Gastrocnemius medialis (tissue), 4 donors: ENCODE measurements around the gene RRBP1. TPM values are rescaled to one million over a fixed set of nuclear protein-coding genes. Genes with fewer than 3 reads are reported as not detected.

ENCODE experiments used
- ATAC-seq, 2 donors: fragments of 150-250 bp; one replicate each; pipeline ENCODE4 v1.9.1; 2016
- DNase-seq, 2 donors: peaks; one replicate each; pipeline ENCODE4 v3.0.0-alpha.2; 2019
- H3K27ac ChIP-seq, 4 donors: fragments of 200-600 bp; sonication (generic); 1 replicate in 1 of 4; 2 replicates in 3 of 4; pipeline ENCODE4 v1.5.1; 2016 to 2018; ENCODE audit warnings: mild to moderate bottlenecking in 2 of 4, moderate library complexity in 1 of 4
- H3K27me3 ChIP-seq, 3 donors: fragments of 200-600 bp; sonication (generic) in 2 of 3; 1 replicate in 1 of 3; 2 replicates in 2 of 3; pipeline versions ENCODE4 v1.5.1 to v1.6.0; 2016 to 2019; ENCODE audit warnings: mild to moderate bottlenecking in 1 of 3, moderate library complexity in 1 of 3
- H3K36me3 ChIP-seq, 2 donors: fragments of 200-600 bp; sonication (generic) in 1 of 2; one replicate each; pipeline ENCODE4 v1.5.1; 2017 to 2018
- H3K4me1 ChIP-seq, 2 donors: fragments of 200-600 bp; sonication (generic) in 1 of 2; one replicate each; pipeline ENCODE4 v1.5.1; 2016 to 2017; ENCODE audit warnings: mild to moderate bottlenecking in 2 of 2
- H3K4me3 ChIP-seq, 4 donors: fragments of 200-600 bp; sonication (generic) in 3 of 4; 1 replicate in 1 of 4; 2 replicates in 3 of 4; pipeline ENCODE4 v1.5.1; 2016 to 2019; ENCODE audit warnings: mild to moderate bottlenecking in 2 of 4
- H3K9me3 ChIP-seq, 3 donors: fragments of 200-600 bp; sonication (generic) in 2 of 3; 1 replicate in 1 of 3; 2 replicates in 2 of 3; pipeline ENCODE4 v1.5.1; 2016 to 2019
- POLR2A ChIP-seq, 2 donors: fragments of 450-650 bp; IDR thresholded peaks; one replicate each; pipeline ENCODE4 v1.6.1; 2017; ENCODE audit warnings: antibody characterized with exemption in 2 of 2, mild to moderate bottlenecking in 2 of 2, moderate library complexity in 2 of 2
- in situ Hi-C, 4 donors: fragments of 200-750 bp; cut with MboI; loops; one replicate each; pipeline versions ENCODE4 v1.15.0 to v1.8.0; 2017; ENCODE audit warnings: low sequenced_read_pairs in 4 of 4
- intact Hi-C: fragments of 100-400 bp; cut with DNase I; formaldehyde crosslinking; loops from one replicate; pipeline ENCODE4 v1.15.1; 2023; ENCODE audit warnings: low total_unique reads
- total RNA-seq, 4 donors: library from RNA; depleted of rRNA; stranded (reverse); fragments of >200 nt; gene quantifications; one replicate each; pipeline versions ENCODE4 v1.1.0 to v1.2.3, GENCODE V29; 2016
- TF ChIP-seq, protein P1 (sequence below), 5 experiments: fragments of 450-650 bp in 3 of 5; fragments of 200-600 bp in 2 of 5; sonication (generic) in 2 of 5; IDR thresholded peaks in 4 of 5; conservative IDR thresholded peaks in 1 of 5; 1 replicate in 4 of 5; 2 replicates in 1 of 5; pipeline ENCODE4 v1.5.1; 2016 to 2019; ENCODE audit warnings: antibody characterized with exemption in 5 of 5, mild to moderate bottlenecking in 3 of 5, moderate library complexity in 3 of 5

Gene RRBP1
- total RNA-seq, 4 donors from 2014 or later = 14.1 to 22.7 (median 17.9) TPM

DNA sequence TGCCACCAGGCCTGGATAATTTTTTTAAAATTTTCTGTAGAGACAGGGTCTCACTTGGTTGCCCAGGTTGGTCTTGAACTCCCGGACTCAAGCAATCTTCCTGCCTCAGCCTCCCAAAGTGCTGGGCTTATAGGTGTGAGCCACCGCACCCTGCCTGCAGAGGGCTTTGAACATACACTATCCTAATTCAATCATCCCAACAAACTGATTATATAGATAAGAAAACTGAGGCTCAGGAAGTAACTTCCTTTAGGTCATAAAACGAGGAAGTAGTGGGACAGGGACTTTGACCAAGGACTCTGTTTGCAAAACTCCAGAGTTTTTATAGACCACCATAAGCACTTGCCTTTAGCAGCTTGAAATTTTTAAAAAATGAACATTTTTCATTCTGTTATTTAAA is 12.7 kb upstream of the RRBP1 start:
- no peaks in the 10 kb centered on the region for H3K27me3 ChIP-seq
- no peaks in the 10 kb centered on the region for H3K36me3 ChIP-seq
- H3K27ac ChIP-seq = no peak overlapping the region
- in situ Hi-C loops = loop anchor here in 2 of 4 donors (25.0 kb wide), 4 partner anchors 93 to 593 kb away; partner anchors contain the start of gene ZNF133 (in 1 of the 2)
- intact Hi-C loops = no loop called here
- no peak for DNase-seq
- ATAC-seq = no peak
- no peaks in the 10 kb centered on the region for H3K9me3 ChIP-seq
- TF ChIP-seq, protein P1, sequence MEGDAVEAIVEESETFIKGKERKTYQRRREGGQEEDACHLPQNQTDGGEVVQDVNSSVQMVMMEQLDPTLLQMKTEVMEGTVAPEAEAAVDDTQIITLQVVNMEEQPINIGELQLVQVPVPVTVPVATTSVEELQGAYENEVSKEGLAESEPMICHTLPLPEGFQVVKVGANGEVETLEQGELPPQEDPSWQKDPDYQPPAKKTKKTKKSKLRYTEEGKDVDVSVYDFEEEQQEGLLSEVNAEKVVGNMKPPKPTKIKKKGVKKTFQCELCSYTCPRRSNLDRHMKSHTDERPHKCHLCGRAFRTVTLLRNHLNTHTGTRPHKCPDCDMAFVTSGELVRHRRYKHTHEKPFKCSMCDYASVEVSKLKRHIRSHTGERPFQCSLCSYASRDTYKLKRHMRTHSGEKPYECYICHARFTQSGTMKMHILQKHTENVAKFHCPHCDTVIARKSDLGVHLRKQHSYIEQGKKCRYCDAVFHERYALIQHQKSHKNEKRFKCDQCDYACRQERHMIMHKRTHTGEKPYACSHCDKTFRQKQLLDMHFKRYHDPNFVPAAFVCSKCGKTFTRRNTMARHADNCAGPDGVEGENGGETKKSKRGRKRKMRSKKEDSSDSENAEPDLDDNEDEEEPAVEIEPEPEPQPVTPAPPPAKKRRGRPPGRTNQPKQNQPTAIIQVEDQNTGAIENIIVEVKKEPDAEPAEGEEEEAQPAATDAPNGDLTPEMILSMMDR (IDR thresholded peaks at IDR 0.05 in 4 of 5, conservative IDR thresholded peaks at IDR 0.05 in 1 of 5) = no peak
- TF ChIP-seq POLR2A (IDR thresholded peaks at IDR 0.05) = no peak
- H3K4me3 ChIP-seq = no peak overlapping the region
- H3K4me1 ChIP-seq = no peaks in the 10 kb centered on the region

GRCh38 chr20:17693444-17694001 is 11.5 kb upstream of the RRBP1 start:
- ATAC-seq (no peak), DNase-seq (no peak)
- in situ Hi-C loops = loop anchor here in 2 of 4 donors (25.0 kb wide), 4 partner anchors 94 to 594 kb away; partner anchors contain the start of gene ZNF133 (in 1 of the 2)
- no peaks in the 10 kb centered on the region for H3K9me3 ChIP-seq
- TF ChIP-seq, protein P1 (IDR thresholded peaks at IDR 0.05 in 4 of 5, conservative IDR thresholded peaks at IDR 0.05 in 1 of 5) = no peak
- no peak for TF ChIP-seq POLR2A (IDR thresholded peaks at IDR 0.05)
- no peaks in the 10 kb centered on the region for H3K36me3 ChIP-seq
- H3K4me3 ChIP-seq = no peak overlapping the region
- H3K27me3 ChIP-seq = no peaks in the 10 kb centered on the region
- no peaks in the 10 kb centered on the region for H3K4me1 ChIP-seq
- intact Hi-C loops = no loop called here
- no peak overlapping the region for H3K27ac ChIP-seq

DNA sequence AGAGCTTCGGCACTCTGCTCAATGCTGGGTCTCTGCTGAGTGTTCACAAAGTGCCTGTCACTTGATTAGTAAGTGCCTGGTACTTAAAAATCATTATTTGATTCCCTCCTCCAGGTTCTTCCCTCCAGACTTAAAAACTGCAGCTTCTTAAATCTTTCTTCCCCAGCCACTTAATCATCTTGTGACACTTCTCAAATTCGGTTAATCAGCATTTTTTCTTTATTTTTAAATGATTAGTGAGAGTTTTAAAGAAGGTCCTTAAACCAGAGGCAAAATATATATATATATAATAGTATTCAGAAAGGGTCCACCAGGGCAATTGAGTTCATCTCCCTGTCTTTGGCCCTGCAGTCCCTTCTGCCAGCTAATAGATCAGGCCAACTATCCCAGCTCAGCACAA is 9.7 kb upstream of the RRBP1 start:
- no peak for ATAC-seq
- Histone ChIP-seq H3K9me3 (no peaks in the 10 kb centered on the region), H3K4me1 (no peaks in the 10 kb centered on the region), H3K27me3 (no peaks in the 10 kb centered on the region), H3K4me3 (no peak overlapping the region), H3K36me3 (no peaks in the 10 kb centered on the region), H3K27ac (no peak overlapping the region)
- intact Hi-C loops (no loop called here), in situ Hi-C loops (loop anchor here in 2 of 4 donors (25.0 kb wide), 4 partner anchors 96 to 596 kb away; partner anchors contain the start of gene ZNF133 (in 1 of the 2))
- no peak for TF ChIP-seq POLR2A (IDR thresholded peaks at IDR 0.05)
- TF ChIP-seq, protein P1 (IDR thresholded peaks at IDR 0.05 in 4 of 5, conservative IDR thresholded peaks at IDR 0.05 in 1 of 5) = no peak
- no peak for DNase-seq

GRCh38 chr20:17690144-17690543 is 8.1 kb upstream of the RRBP1 start:
- DNase-seq (no peak), ATAC-seq (no peak)
- TF ChIP-seq, protein P1 (IDR thresholded peaks at IDR 0.05 in 4 of 5, conservative IDR thresholded peaks at IDR 0.05 in 1 of 5) = no peak
- TF ChIP-seq POLR2A (IDR thresholded peaks at IDR 0.05) = no peak
- H3K27ac ChIP-seq = no peak overlapping the region
- no peaks in the 10 kb centered on the region for H3K4me1 ChIP-seq
- H3K36me3 ChIP-seq = no peaks in the 10 kb centered on the region
- in situ Hi-C loops = loop anchor here in 2 of 4 donors (25.0 kb wide), 4 partner anchors 97 to 597 kb away; partner anchors contain the start of gene ZNF133 (in 1 of the 2)
- intact Hi-C loops = no loop called here
- no peaks in the 10 kb centered on the region for H3K9me3 ChIP-seq
- no peak overlapping the region for H3K4me3 ChIP-seq
- no peaks in the 10 kb centered on the region for H3K27me3 ChIP-seq
